HG03575 (cell line): ENCODE measurements around the gene GJE1.
"Not testable (repeated sequence)": the region's sequence is repeated elsewhere in the genome, so short reads cannot be mapped to it uniquely, and the experiment has no call there.

Experiments
- ATAC-seq: cut with Tn5 transposase; IDR thresholded peaks from one replicate; pipeline ENCODE4 v1.9.1; 2021; ENCODE audit not compliant: unreplicated experiment, insufficient number of reproducible peaks, low FRiP score; ENCODE audit errors: extremely low read depth

GJE1 gene

GRCh38 chr6:142155895-142156757 lies 23.4 kb downstream of the GJE1 start:
- ATAC-seq = no peak

GRCh38 chr6:142156758-142157068 lies 24.0 kb downstream of the GJE1 start:
- not testable (repeated sequence) for ATAC-seq

- no peak for ATAC-seq
Measured at GRCh38 chr6:142162780-142163179, 30.1 kb downstream of the GJE1 start.

DNA sequence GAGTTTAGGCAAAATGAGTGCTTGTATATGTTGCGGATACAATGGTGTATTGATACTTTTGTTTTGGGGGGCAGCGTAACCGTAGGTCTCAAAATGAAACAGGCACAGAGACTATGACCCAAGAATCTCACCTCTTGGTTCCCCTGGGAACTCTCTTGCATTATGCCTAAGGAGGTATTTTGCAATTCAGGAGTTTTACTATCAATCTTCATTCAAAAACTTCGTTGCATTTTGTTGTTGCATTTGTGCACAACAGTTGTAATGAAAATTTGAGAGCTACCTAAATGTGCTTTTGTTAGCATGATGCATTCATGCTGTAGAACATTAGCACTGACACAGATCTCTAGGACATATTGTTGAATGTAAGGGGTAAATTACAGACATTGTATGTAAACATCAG lies 32.5 kb downstream of the GJE1 start:
- no peak for ATAC-seq

DNA sequence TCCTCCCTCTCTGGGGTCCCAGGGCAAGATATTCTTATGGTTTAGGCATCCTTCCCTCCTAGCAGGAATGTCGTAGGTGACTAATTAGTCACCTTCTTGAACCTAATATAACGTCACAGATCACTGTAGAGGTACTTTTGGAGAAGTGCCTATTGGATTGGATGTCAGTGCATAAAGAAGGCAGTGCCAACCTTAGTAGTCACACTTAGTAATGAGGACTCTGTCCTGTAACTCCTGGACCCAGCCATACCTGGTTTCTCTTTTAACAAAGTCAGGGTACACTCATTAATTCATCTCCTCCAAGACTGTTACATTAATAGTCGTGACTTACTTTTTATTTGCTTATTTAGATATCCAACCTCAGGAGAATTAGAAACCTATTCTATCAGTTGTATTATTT lies 34.3 kb downstream of the GJE1 start:
- no peak for ATAC-seq

- no peak for ATAC-seq
Measured at GRCh38 chr6:142167486-142167885, 34.8 kb downstream of the GJE1 start.

DNA sequence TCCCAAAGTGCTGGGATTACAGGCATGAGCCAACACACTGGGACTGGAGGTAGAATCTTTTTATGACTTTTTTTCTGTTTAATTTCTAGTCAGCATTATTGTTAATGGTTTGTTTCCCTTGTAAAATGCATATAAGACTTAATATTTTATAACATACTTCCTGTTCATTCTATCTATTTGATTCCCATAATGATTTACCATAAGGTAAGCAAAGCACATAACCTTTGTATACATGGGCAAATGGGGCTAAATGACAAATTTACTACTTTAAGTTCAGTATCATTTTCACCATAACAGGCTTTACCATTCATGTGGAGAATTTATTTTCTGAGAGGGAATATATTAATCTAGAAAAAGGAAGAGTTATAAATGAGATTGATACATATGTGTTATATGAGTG lies 38.6 kb downstream of the GJE1 start:
- ATAC-seq = no peak

GRCh38 chr6:142172758-142173157 lies 40.0 kb downstream of the GJE1 start:
- no peak for ATAC-seq

DNA sequence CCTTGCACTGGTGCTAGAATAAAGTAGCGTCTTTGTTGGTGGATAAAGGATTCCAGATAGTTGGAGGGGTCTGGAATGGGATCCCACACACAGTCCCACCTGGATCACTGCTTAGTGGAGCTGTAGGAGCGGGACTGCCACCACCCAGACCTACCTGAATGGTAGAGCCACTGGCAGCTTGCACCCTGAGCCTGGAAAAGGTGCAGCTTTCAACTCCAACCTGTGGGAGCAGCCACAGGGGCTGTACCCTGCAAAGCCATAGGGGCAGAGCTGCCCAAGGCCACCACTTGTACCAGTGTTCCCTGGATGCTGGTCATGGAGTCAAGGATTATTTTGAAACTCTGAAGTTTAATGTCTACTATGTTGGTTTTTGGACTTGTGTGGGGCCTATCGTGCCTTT lies 41.3 kb downstream of the GJE1 start:
- ATAC-seq = no peak

DNA sequence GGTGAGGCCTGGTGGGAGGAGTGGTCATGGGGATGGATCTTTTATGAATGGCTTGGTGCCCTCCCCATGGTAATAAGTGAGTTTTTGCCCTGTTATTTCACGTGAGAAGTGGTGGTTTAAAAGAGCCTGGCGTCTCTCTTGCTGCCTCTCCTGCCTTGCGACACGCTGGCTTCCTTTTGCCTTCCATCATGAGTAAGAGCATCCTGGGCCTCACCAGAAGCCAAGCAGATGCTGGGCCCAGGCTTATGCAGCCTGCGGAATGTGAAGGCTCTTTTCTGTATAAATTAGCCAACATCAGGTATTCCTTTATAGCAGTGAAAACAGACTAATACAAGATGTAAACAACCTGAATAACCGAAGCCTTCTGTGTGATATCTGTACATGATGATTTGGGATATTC lies 42.0 kb downstream of the GJE1 start:
- no peak for ATAC-seq

GRCh38 chr6:142178129-142178528 lies 45.4 kb downstream of the GJE1 start:
- ATAC-seq = no peak

DNA sequence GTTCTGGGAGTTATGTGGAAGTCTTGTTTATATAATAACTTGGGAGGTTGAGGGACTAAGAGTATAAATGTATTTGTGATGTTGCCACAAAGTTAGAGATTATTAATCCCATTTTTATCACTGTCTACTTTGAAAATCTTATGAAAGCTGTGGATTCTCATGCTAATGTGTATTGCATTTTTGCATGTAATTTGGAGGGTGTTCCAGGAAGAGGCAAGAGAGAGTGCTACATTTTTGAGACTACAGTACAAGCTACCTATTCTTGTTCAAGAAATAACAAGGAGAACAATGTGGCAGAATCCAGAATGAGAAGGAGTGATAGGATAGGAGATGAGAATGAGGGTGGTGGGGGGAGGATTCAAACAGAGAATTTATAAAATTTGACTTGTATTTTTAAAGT lies 49.3 kb downstream of the GJE1 start:
- no peak for ATAC-seq

GRCh38 chr6:142183351-142183750 lies 50.6 kb downstream of the GJE1 start:
- ATAC-seq = no peak

DNA sequence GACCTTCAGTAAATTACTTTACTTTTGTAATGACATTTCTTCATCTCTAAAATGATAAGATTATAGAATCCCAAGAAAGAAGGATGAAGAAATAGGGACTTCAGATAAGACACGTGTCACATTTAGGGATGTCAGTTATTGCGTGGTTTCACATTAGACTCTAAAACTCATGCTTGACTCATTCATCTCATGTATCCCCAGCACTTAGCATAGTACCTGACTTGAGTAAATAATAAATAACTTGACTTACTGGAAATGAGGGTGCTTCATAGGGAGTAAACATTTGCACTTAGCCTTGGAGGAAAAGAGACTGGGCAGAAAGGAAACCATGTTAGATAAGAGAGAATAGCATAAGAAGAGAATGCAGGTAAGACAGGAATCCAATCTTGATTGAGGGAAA lies 51.6 kb downstream of the GJE1 start:
- ATAC-seq = no peak
